HL-60 (cell line): ENCODE results near the gene TBC1D22A.

Experiments
- DNase-seq, 2 experiments: peaks; one replicate each; pipeline ENCODE4 v3.0.0-alpha.2; 2010 to 2020; ENCODE audit warnings: low read depth in 1 of 2, low spot score in 1 of 2
- H3K27ac ChIP-seq: fragments of 250-450 bp; sonication (Bioruptor Pico); replicated peaks from 2 replicates; pipeline ENCODE4 v1.5.1; 2020; ENCODE audit warnings: mild to moderate bottlenecking, moderate library complexity
- H3K27me3 ChIP-seq: fragments of 250-450 bp; sonication (Bioruptor Pico); 2 replicates; pipeline ENCODE4 v1.5.1; 2021; ENCODE audit warnings: mild to moderate bottlenecking, moderate library complexity; ENCODE audit not compliant: insufficient read depth, poor library complexity, severe bottlenecking
- H3K4me3 ChIP-seq: replicated peaks from 2 replicates; pipeline ENCODE4 v1.5.1; 2011; ENCODE audit warnings: mild to moderate bottlenecking, control low read depth, low read length; ENCODE audit not compliant: insufficient read depth
- CTCF ChIP-seq: IDR thresholded peaks from one replicate; pipeline ENCODE4 v1.5.1; 2011; ENCODE audit warnings: low read length, control low read depth, inconsistent platforms; ENCODE audit not compliant: insufficient read depth
- GABPA ChIP-seq: IDR thresholded peaks from 2 replicates; pipeline ENCODE4 v1.6.1; 2012; ENCODE audit warnings: low read depth
- POLR2AphosphoS5 ChIP-seq: IDR thresholded peaks from 2 replicates; pipeline ENCODE4 v1.6.1; 2012; ENCODE audit warnings: low read depth
- REST ChIP-seq: IDR thresholded peaks from 2 replicates; pipeline ENCODE4 v1.6.1; 2012; ENCODE audit warnings: low read depth; ENCODE audit not compliant: insufficient replicate concordance
- SPI1 ChIP-seq: IDR thresholded peaks from 2 replicates; pipeline ENCODE4 v1.6.1; 2012; ENCODE audit warnings: low read depth, mild to moderate bottlenecking, borderline replicate concordance

The TBC1D22A gene

DNA sequence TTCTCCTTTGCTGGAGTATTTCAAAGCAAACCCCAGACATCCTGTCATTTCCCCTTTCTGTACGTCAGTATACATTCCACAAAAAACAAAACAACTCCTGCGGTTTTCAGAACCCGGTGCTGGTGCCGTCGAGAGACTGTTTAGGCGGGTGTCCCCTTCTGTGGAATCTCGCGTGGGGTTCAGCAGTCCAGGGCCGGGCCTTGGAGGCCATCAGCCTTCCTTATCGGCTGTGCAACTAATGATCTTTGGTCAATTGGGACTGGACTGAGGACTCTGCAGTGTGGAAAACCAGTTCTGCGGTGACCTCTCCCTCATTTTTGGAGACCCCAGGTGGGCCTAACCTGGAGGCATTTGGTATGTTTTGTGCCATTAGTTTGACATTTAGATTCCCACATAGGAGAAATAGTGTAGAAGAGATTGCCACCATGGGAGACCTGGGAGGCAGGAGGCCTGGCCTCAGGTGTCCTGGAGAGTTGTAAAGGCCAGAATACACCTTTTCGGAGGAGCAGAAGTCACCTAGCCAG, 84.4 kb downstream of the TBC1D22A start:
- TF ChIP-seq SPI1: no peak
- no peak for TF ChIP-seq POLR2AphosphoS5
- no peak for TF ChIP-seq REST
- no peak for TF ChIP-seq CTCF
- TF ChIP-seq GABPA: no peak
- no peak overlapping the region for H3K27ac ChIP-seq
- no peaks in the 10 kb centered on the region for H3K27me3 ChIP-seq
- no peak for DNase-seq
- no peak overlapping the region for H3K4me3 ChIP-seq

DNA sequence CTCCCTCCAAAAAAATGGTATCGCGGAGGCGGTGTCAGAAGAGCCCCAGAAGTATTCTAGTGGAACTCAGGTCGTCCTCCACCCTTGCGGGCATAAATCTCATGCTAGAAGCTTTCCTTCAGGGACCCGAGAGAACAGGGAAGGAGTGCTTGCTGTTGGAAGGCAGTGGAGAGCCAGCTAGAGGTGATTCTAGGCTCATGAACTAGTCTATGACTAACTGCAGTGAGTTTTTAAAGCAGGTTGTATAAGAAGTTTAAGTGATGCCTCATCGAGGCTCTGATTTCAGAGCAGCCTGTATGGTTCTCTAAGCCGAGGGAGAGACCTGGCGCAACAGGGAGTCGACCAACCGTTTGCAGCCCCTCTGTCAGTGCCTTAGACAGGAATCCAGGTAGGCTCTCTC, 85.7 kb downstream of the TBC1D22A start:
- Histone ChIP-seq H3K27ac (no peak overlapping the region), H3K27me3 (no peaks in the 10 kb centered on the region), H3K4me3 (no peak overlapping the region)
- no peak for TF ChIP-seq GABPA
- no peak for TF ChIP-seq POLR2AphosphoS5
- TF ChIP-seq SPI1: no peak
- no peak for TF ChIP-seq CTCF
- TF ChIP-seq REST: no peak
- no peak for DNase-seq

GRCh38 chr22:46849101-46849500, 86.7 kb downstream of the TBC1D22A start:
- no peak for TF ChIP-seq REST
- TF ChIP-seq SPI1: no peak
- no peak for TF ChIP-seq CTCF
- no peak for TF ChIP-seq POLR2AphosphoS5
- TF ChIP-seq GABPA: no peak
- no peak overlapping the region for H3K27ac ChIP-seq
- no peak overlapping the region for H3K4me3 ChIP-seq
- DNase-seq: no peak
- no peaks in the 10 kb centered on the region for H3K27me3 ChIP-seq
